HepG2 (cell line): Measurements from ENCODE around the gene TBX3. TPM values are rescaled to one million over a fixed set of nuclear protein-coding genes. Genes with fewer than 3 reads are reported as not detected.

Experiments used
- ARNT2 ChIP-seq: sonication (generic); formaldehyde crosslinking; IDR thresholded peaks from 2 replicates; pipeline ENCODE4 v1.8.0; 2022; ENCODE audit warnings: mild to moderate bottlenecking, low read depth, missing genetic modification reagents, moderate library complexity
- HNF4G ChIP-seq, 2 experiments: sonication (generic) in 1 of 2; formaldehyde crosslinking in 1 of 2; IDR thresholded peaks; 2 replicates each; pipeline versions ENCODE4 v1.4.0 to v1.6.1; 2011 to 2020; ENCODE audit warnings: borderline replicate concordance in 2 of 2, low read depth in 2 of 2, mild to moderate bottlenecking in 2 of 2, low read length in 1 of 2, missing genetic modification reagents in 1 of 2, moderate library complexity in 1 of 2
- KAT7 ChIP-seq: IDR thresholded peaks from 2 replicates; pipeline ENCODE4 v1.6.1; 2018; ENCODE audit warnings: borderline replicate concordance, missing compliant biosample characterization
- KDM2A ChIP-seq: sonication (generic); formaldehyde crosslinking; IDR thresholded peaks from 2 replicates; pipeline ENCODE4 v1.4.0; 2020; ENCODE audit warnings: low read depth, missing genetic modification reagents, borderline replicate concordance
- KMT2A ChIP-seq: sonication (generic); formaldehyde crosslinking; IDR thresholded peaks from 2 replicates; pipeline ENCODE4 v1.4.0; 2020; ENCODE audit warnings: missing genetic modification reagents
- MAX ChIP-seq: IDR thresholded peaks from 2 replicates; pipeline ENCODE4 v1.6.1; 2012; ENCODE audit warnings: inconsistent platforms
- MED1 ChIP-seq: sonication (generic); formaldehyde crosslinking; IDR thresholded peaks from 2 replicates; pipeline ENCODE4 v1.4.0; 2020; ENCODE audit warnings: missing genetic modification reagents
- NFYB ChIP-seq: sonication (generic); formaldehyde crosslinking; IDR thresholded peaks from 2 replicates; pipeline ENCODE4 v1.4.0; 2020; ENCODE audit warnings: missing genetic modification reagents
- PHF8 ChIP-seq: sonication (generic); formaldehyde crosslinking; IDR thresholded peaks from 2 replicates; pipeline ENCODE4 v1.5.0; 2020; ENCODE audit warnings: missing genetic modification reagents
- RBFOX2 ChIP-seq: fragments of 200-400 bp; formaldehyde crosslinking; IDR thresholded peaks from 2 replicates; pipeline ENCODE4 v1.6.1; 2017; ENCODE audit warnings: low read depth, mild to moderate bottlenecking, low read length
- RBM22 ChIP-seq: fragments of 200-400 bp; formaldehyde crosslinking; optimal IDR thresholded peaks from 2 replicates; pipeline ENCODE3; 2017; ENCODE audit warnings: mild to moderate bottlenecking, low read length, moderate library complexity
- RFX5 ChIP-seq: IDR thresholded peaks from 2 replicates; pipeline ENCODE4 v1.6.1; 2011; ENCODE audit warnings: low read depth, low read length, improper control_type of control experiment
- SAP130 ChIP-seq: IDR thresholded peaks from 2 replicates; pipeline ENCODE4 v1.6.1; 2016; ENCODE audit warnings: low read depth
- SP5 ChIP-seq: IDR thresholded peaks from 2 replicates; pipeline ENCODE4 v1.6.1; 2016; ENCODE audit warnings: low read depth, borderline replicate concordance
- TFDP1 ChIP-seq: IDR thresholded peaks from 2 replicates; pipeline ENCODE4 v1.6.1; 2016; ENCODE audit warnings: missing compliant biosample characterization, missing genetic modification reagents, borderline replicate concordance
- UBTF ChIP-seq: sonication (generic); formaldehyde crosslinking; IDR thresholded peaks from 2 replicates; pipeline ENCODE4 v1.4.0; 2020; ENCODE audit warnings: mild to moderate bottlenecking, missing genetic modification reagents
- WIZ ChIP-seq: sonication (generic); formaldehyde crosslinking; IDR thresholded peaks from 2 replicates; pipeline ENCODE4 v1.5.1; 2020; ENCODE audit warnings: mild to moderate bottlenecking, missing genetic modification reagents
- YEATS2 ChIP-seq: sonication (generic); formaldehyde crosslinking; IDR thresholded peaks from 2 replicates; pipeline ENCODE4 v1.4.0; 2020; ENCODE audit warnings: missing genetic modification reagents, borderline replicate concordance
- ZC3H13 ChIP-seq: sonication (generic); formaldehyde crosslinking; IDR thresholded peaks from 2 replicates; pipeline ENCODE4 v1.8.1; 2023; ENCODE audit warnings: mild to moderate bottlenecking, missing genetic modification reagents, moderate library complexity
- ZFX ChIP-seq: sonication (generic); formaldehyde crosslinking; IDR thresholded peaks from 2 replicates; pipeline ENCODE4 v1.4.0; 2020; ENCODE audit warnings: mild to moderate bottlenecking, low read depth, missing genetic modification reagents, moderate library complexity
- ZFY ChIP-seq: sonication (generic); formaldehyde crosslinking; IDR thresholded peaks from 2 replicates; pipeline ENCODE4 v1.4.0; 2020; ENCODE audit warnings: missing genetic modification reagents
- ZMYM4 ChIP-seq: sonication (generic); formaldehyde crosslinking; IDR thresholded peaks from 2 replicates; pipeline ENCODE4 v1.8.1; 2023; ENCODE audit warnings: mild to moderate bottlenecking, missing genetic modification reagents
- ZNF225 ChIP-seq: sonication (generic); formaldehyde crosslinking; IDR thresholded peaks from 2 replicates; pipeline ENCODE4 v1.4.0; 2020; ENCODE audit warnings: mild to moderate bottlenecking, missing genetic modification reagents
- ZNF292 ChIP-seq: sonication (generic); formaldehyde crosslinking; IDR thresholded peaks from 2 replicates; pipeline ENCODE4 v1.8.1; 2022; ENCODE audit warnings: mild to moderate bottlenecking, low read depth, missing genetic modification reagents, borderline replicate concordance
- ZNF547 ChIP-seq: sonication (generic); formaldehyde crosslinking; IDR thresholded peaks from 2 replicates; pipeline ENCODE4 v1.5.1; 2020; ENCODE audit warnings: mild to moderate bottlenecking, missing genetic modification reagents
- ZNF720 ChIP-seq: sonication (generic); formaldehyde crosslinking; IDR thresholded peaks from 2 replicates; pipeline ENCODE4 v1.4.0; 2020; ENCODE audit warnings: missing genetic modification reagents
- ZNF747 ChIP-seq: sonication (generic); formaldehyde crosslinking; IDR thresholded peaks from 2 replicates; pipeline ENCODE4 v1.8.1; 2023; ENCODE audit warnings: missing genetic modification reagents, mild to moderate bottlenecking, borderline replicate concordance
- polyA plus RNA-seq, 8 experiments: library from polyadenylated mRNA; depleted of rRNA in 3 of 8; stranded (reverse) in 7 of 8; unstranded in 1 of 8; fragments of >200 nt; fragmentation: Illumina TruSeq in 4 of 8; extraction: Trizol in 4 of 8; gene quantifications; 2 replicates each; pipeline versions ENCODE4 v1.2.1 to v1.2.3, GENCODE V29; 2011 to 2016; ENCODE audit warnings: low read depth in 4 of 8, missing spikeins in 1 of 8, mixed read lengths in 1 of 8; ENCODE audit not compliant: insufficient read depth in 1 of 8
- total RNA-seq, 5 experiments: library from RNA; depleted of rRNA; stranded (reverse); fragments of >200 nt; fragmentation: Illumina TruSeq; extraction: Trizol; gene quantifications; 2 replicates each; pipeline ENCODE4 v1.2.3, GENCODE V29; 2016; ENCODE audit warnings: low read depth in 1 of 5

TBX3 gene
- total and polyA plus RNA-seq, 2 of the 13 experiments (the other 11 are each of a cell fraction or from before 2014, with no cell fraction given) = 27.1 to 42.4 TPM

- peak; percentile 42; the same call in 1 of the 2 replicates for TF ChIP-seq MAX
- peak; percentile 61 for TF ChIP-seq PHF8
- peak; percentile 97 for TF ChIP-seq RBFOX2
- 0 out of 2 replicates have a peak, but pooled peaks have one; percentile 11 for TF ChIP-seq TFDP1 (CRISPR knock-in tag)
- TF ChIP-seq YEATS2 (CRISPR knock-in tag) = no peak
- no peak for TF ChIP-seq SP5 (CRISPR knock-in tag)
- TF ChIP-seq ARNT2 (CRISPR knock-in tag) = 0 out of 2 replicates have a peak, but pooled peaks have one; percentile 36
- no peak for TF ChIP-seq HNF4G (IDR thresholded peaks at IDR 0.05; ENCODE audit: borderline replicate concordance, low read depth, low read length)
- no peak for TF ChIP-seq HNF4G (CRISPR knock-in tag; IDR thresholded peaks at IDR 0.05; ENCODE audit: borderline replicate concordance, low read depth)
- TF ChIP-seq ZNF547 = no peak
- peak; percentile 76 for TF ChIP-seq SAP130 (CRISPR knock-in tag)
- TF ChIP-seq RFX5 = no peak
- TF ChIP-seq ZFX (CRISPR knock-in tag) = peak; percentile 61
- TF ChIP-seq ZMYM4 (CRISPR knock-in tag) = peak; percentile 28; the same call in 1 of the 2 replicates
- peak; percentile 45 for TF ChIP-seq RBM22
- TF ChIP-seq ZNF747 = 0 out of 2 replicates have a peak, but pooled peaks have one; percentile 21
- peak; percentile 33; the same call in 1 of the 2 replicates for TF ChIP-seq MED1 (CRISPR knock-in tag)
- TF ChIP-seq ZFY (CRISPR knock-in tag) = peak; percentile 67
- peak; percentile 92 for TF ChIP-seq KMT2A
- no peak for TF ChIP-seq ZNF292 (CRISPR knock-in tag)
- no peak for TF ChIP-seq WIZ
- TF ChIP-seq ZC3H13 (CRISPR knock-in tag) = 0 out of 2 replicates have a peak, but pooled peaks have one; percentile 23
- peak; percentile 95 for TF ChIP-seq UBTF (CRISPR knock-in tag)
- no peak for TF ChIP-seq ZNF720 (CRISPR knock-in tag)
- no peak for TF ChIP-seq NFYB (CRISPR knock-in tag)
- TF ChIP-seq KAT7 = 0 out of 2 replicates have a peak, but pooled peaks have one; percentile 44
- peak; percentile 62; the same call in 1 of the 2 replicates for TF ChIP-seq KDM2A
- no peak for TF ChIP-seq ZNF225 (CRISPR knock-in tag)
Observed at GRCh38 chr12:114682785-114683708, 928 bp downstream of the TBX3 start (continued).
